ENCODE results near the gene PDE8B.

Gene PDE8B

DNA sequence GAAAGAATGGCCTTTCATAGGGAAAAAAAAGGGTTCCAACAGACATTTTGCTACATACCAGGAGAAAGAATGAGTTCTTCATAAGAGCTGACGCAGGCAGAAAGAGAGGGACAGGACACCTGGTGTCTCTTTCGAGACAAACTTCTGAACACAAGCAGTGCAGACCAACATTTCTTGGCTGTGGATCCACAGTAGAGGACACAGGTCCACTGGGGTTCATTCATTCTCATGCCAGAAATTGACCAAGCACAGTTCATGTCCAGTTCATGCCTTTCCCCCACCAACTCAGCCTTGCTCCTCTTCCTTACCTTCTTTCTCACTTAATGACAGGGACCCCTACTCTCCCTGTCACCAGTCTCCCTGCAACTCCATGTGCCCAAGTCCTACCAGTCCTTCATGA, 144.0 kb downstream of the PDE8B start:
- TF ChIP-seq FOXM1 (IDR thresholded peaks at IDR 0.05; ENCODE audit: borderline replicate concordance, low read depth), result no peak
- TF ChIP-seq, protein P1, sequence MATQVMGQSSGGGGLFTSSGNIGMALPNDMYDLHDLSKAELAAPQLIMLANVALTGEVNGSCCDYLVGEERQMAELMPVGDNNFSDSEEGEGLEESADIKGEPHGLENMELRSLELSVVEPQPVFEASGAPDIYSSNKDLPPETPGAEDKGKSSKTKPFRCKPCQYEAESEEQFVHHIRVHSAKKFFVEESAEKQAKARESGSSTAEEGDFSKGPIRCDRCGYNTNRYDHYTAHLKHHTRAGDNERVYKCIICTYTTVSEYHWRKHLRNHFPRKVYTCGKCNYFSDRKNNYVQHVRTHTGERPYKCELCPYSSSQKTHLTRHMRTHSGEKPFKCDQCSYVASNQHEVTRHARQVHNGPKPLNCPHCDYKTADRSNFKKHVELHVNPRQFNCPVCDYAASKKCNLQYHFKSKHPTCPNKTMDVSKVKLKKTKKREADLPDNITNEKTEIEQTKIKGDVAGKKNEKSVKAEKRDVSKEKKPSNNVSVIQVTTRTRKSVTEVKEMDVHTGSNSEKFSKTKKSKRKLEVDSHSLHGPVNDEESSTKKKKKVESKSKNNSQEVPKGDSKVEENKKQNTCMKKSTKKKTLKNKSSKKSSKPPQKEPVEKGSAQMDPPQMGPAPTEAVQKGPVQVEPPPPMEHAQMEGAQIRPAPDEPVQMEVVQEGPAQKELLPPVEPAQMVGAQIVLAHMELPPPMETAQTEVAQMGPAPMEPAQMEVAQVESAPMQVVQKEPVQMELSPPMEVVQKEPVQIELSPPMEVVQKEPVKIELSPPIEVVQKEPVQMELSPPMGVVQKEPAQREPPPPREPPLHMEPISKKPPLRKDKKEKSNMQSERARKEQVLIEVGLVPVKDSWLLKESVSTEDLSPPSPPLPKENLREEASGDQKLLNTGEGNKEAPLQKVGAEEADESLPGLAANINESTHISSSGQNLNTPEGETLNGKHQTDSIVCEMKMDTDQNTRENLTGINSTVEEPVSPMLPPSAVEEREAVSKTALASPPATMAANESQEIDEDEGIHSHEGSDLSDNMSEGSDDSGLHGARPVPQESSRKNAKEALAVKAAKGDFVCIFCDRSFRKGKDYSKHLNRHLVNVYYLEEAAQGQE (IDR thresholded peaks at IDR 0.05; ENCODE audit: low read depth), result no peak
- TF ChIP-seq EP300 (IDR thresholded peaks at IDR 0.05; ENCODE audit: borderline replicate concordance), result no peak
- TF ChIP-seq, protein P2, sequence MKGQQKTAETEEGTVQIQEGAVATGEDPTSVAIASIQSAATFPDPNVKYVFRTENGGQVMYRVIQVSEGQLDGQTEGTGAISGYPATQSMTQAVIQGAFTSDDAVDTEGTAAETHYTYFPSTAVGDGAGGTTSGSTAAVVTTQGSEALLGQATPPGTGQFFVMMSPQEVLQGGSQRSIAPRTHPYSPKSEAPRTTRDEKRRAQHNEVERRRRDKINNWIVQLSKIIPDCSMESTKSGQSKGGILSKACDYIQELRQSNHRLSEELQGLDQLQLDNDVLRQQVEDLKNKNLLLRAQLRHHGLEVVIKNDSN (IDR thresholded peaks at IDR 0.05), result no peak
- TF ChIP-seq YY1 (IDR thresholded peaks at IDR 0.05; ENCODE audit: low read depth), result no peak
- TF ChIP-seq TEAD4 (IDR thresholded peaks at IDR 0.05), result no peak
- TF ChIP-seq, protein P3, sequence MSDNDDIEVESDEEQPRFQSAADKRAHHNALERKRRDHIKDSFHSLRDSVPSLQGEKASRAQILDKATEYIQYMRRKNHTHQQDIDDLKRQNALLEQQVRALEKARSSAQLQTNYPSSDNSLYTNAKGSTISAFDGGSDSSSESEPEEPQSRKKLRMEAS (IDR thresholded peaks at IDR 0.05), result no peak
- TF ChIP-seq CEBPB (IDR thresholded peaks at IDR 0.05), result no peak
- TF ChIP-seq CREB1 (IDR thresholded peaks at IDR 0.05; ENCODE audit: low read depth), result no peak
- TF ChIP-seq NFIC (IDR thresholded peaks at IDR 0.05), result no peak
- no peak for TF ChIP-seq RAD21 (IDR thresholded peaks at IDR 0.05; ENCODE audit: low read depth)
- no peak for TF ChIP-seq ZBTB7A (IDR thresholded peaks at IDR 0.05; ENCODE audit: low read depth)
- TF ChIP-seq TAF1 (IDR thresholded peaks at IDR 0.05; ENCODE audit: low read depth), result no peak
- no peak for TF ChIP-seq EGR1 (IDR thresholded peaks at IDR 0.05)
- TF ChIP-seq TCF12 (IDR thresholded peaks at IDR 0.05; ENCODE audit: low read depth), result no peak

DNA sequence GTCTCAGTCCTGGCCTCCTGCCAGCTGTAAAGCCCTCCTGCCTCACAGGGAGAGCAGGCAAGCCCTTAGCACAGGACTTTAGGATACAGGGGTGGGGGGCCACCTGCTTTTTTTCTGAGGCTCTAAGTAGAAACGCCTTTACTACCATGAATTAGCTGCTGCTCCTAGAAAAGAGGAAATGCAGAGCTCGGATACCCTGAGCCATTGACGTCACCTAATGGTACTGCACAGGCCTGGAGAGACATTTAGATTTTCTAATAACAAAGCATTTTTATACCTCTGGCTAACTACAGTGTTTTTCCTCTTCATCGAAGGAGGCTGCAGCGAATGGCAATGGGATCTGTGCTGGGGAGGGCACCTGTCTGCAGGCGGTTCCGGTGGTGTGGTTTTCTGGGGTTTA, 144.6 kb downstream of the PDE8B start:
- TF ChIP-seq TEAD4 (IDR thresholded peaks at IDR 0.05) (no peak), NFIC (IDR thresholded peaks at IDR 0.05) (no peak), TCF12 (IDR thresholded peaks at IDR 0.05; ENCODE audit: low read depth) (no peak), CEBPB (IDR thresholded peaks at IDR 0.05) (no peak), TAF1 (IDR thresholded peaks at IDR 0.05; ENCODE audit: low read depth) (no peak), YY1 (IDR thresholded peaks at IDR 0.05; ENCODE audit: low read depth) (no peak), RAD21 (IDR thresholded peaks at IDR 0.05; ENCODE audit: low read depth) (no peak), EGR1 (IDR thresholded peaks at IDR 0.05) (no peak), FOXM1 (IDR thresholded peaks at IDR 0.05; ENCODE audit: borderline replicate concordance, low read depth) (no peak), CREB1 (IDR thresholded peaks at IDR 0.05; ENCODE audit: low read depth) (no peak), ZBTB7A (IDR thresholded peaks at IDR 0.05; ENCODE audit: low read depth) (no peak), EP300 (IDR thresholded peaks at IDR 0.05; ENCODE audit: borderline replicate concordance) (no peak)
- TF ChIP-seq, protein P3 (IDR thresholded peaks at IDR 0.05), result no peak
- TF ChIP-seq, protein P2 (IDR thresholded peaks at IDR 0.05), result no peak
- TF ChIP-seq, protein P1 (IDR thresholded peaks at IDR 0.05; ENCODE audit: low read depth), result no peak

DNA sequence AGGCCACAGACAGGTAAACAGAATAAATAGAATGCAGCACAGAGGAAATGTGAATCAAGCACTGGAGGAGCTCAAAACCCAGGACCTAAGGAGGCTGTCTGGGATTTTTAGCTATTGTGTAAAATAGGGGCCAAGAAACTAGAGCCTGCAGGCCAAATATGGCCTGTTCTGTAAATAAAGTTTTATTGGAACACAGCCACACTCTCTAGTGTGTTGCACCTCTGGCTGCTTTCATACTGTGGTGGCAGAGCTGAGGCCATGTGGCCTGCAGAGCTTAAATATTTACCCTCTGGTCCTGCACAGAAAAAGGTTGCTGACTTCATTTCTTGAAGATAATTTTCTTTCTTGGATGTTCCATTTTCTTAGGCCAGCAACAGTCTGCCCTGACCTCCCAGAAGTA, 145.3 kb downstream of the PDE8B start:
- TF ChIP-seq, protein P1 (IDR thresholded peaks at IDR 0.05; ENCODE audit: low read depth), result no peak
- TF ChIP-seq NFIC (IDR thresholded peaks at IDR 0.05) (no peak), CEBPB (IDR thresholded peaks at IDR 0.05) (no peak), RAD21 (IDR thresholded peaks at IDR 0.05; ENCODE audit: low read depth) (no peak), EP300 (IDR thresholded peaks at IDR 0.05; ENCODE audit: borderline replicate concordance) (no peak), CREB1 (IDR thresholded peaks at IDR 0.05; ENCODE audit: low read depth) (no peak), ZBTB7A (IDR thresholded peaks at IDR 0.05; ENCODE audit: low read depth) (no peak), TCF12 (IDR thresholded peaks at IDR 0.05; ENCODE audit: low read depth) (no peak)
- TF ChIP-seq, protein P2 (IDR thresholded peaks at IDR 0.05), result no peak
- TF ChIP-seq, protein P3 (IDR thresholded peaks at IDR 0.05), result no peak

DNA sequence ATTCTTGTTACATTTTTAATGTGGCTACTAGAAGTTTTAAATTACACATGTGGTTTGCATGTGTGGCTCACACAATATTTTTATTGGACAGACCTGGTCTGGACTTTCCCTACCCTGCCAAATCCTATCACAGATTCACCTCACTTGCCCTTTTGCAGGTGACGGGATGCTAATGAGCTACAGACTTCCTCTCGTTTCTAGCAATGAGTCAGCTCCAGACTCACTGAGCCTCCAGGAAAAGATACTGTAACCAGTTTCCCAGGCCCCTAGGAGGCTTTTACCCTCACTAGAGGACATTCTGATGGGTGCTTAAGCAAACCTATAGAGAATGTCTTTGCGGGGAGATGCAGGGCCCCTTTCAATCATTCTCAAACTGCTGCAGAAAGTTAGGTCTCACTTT, 146.3 kb downstream of the PDE8B start:
- TF ChIP-seq TEAD4 (IDR thresholded peaks at IDR 0.05), result no peak

Data from Ishikawa (cell line).